Hepatocyte (in vitro differentiated cells): Measurements from ENCODE around the gene TMEM156. TPM values are rescaled to one million over a fixed set of nuclear protein-coding genes. Genes with fewer than 3 reads are reported as not detected.

ENCODE experiments used
- DNase-seq: peaks from one replicate; pipeline ENCODE4 v3.0.0-alpha.2; 2016; ENCODE audit warnings: low spot score
- H2AFZ ChIP-seq: fragments of 200-600 bp; sonication (generic); 2 replicates; pipeline ENCODE4 v1.6.0; 2016; ENCODE audit warnings: antibody characterized with exemption, mild to moderate bottlenecking
- H3K27ac ChIP-seq: fragments of 200-600 bp; sonication (generic); 2 replicates; pipeline ENCODE4 v1.5.1; 2016; ENCODE audit warnings: mild to moderate bottlenecking
- H3K27me3 ChIP-seq: fragments of 200-600 bp; sonication (generic); 2 replicates; pipeline ENCODE4 v1.6.1; 2016
- H3K36me3 ChIP-seq: fragments of 200-600 bp; sonication (generic); replicated peaks from 2 replicates; pipeline ENCODE4 v1.5.1; 2016; ENCODE audit warnings: low read depth; ENCODE audit not compliant: insufficient read depth
- H3K4me1 ChIP-seq: fragments of 200-600 bp; sonication (generic); 2 replicates; pipeline ENCODE4 v1.5.1; 2016; ENCODE audit warnings: mild to moderate bottlenecking, moderate library complexity; ENCODE audit not compliant: insufficient read depth
- H3K4me2 ChIP-seq: fragments of 200-600 bp; sonication (generic); 2 replicates; pipeline ENCODE4 v1.6.0; 2016
- H3K4me3 ChIP-seq: fragments of 200-600 bp; sonication (generic); 2 replicates; pipeline ENCODE4 v1.5.1; 2016; ENCODE audit warnings: mild to moderate bottlenecking
- H3K79me2 ChIP-seq: fragments of 200-600 bp; sonication (generic); 2 replicates; pipeline ENCODE4 v1.6.0; 2017; ENCODE audit warnings: mild to moderate bottlenecking
- H3K9me2 ChIP-seq: fragments of 200-600 bp; sonication (generic); replicated peaks from 2 replicates; pipeline ENCODE4 v1.6.0; 2017; ENCODE audit warnings: mild to moderate bottlenecking; ENCODE audit not compliant: insufficient read depth
- H3K9me3 ChIP-seq: fragments of 200-600 bp; sonication (generic); 2 replicates; pipeline ENCODE4 v1.5.1; 2016; ENCODE audit warnings: low read depth, mild to moderate bottlenecking
- H4K20me1 ChIP-seq: fragments of 200-600 bp; sonication (generic); 2 replicates; pipeline ENCODE4 v1.6.0; 2016; ENCODE audit warnings: mild to moderate bottlenecking; ENCODE audit not compliant: insufficient read depth, poor library complexity, severe bottlenecking
- EZH2 ChIP-seq: fragments of 200-600 bp; sonication (generic); IDR thresholded peaks from 2 replicates; pipeline ENCODE4 v1.6.1; 2016; ENCODE audit warnings: antibody characterized with exemption, mild to moderate bottlenecking, borderline replicate concordance
- EZH2phosphoT487 ChIP-seq: fragments of 200-600 bp; sonication (generic); IDR thresholded peaks from one replicate; pipeline ENCODE4 v1.6.1; 2018; ENCODE audit warnings: antibody characterized with exemption, mild to moderate bottlenecking, low read depth, moderate library complexity; ENCODE audit not compliant: unreplicated experiment, severe bottlenecking
- WGBS: methylation state at CpG from one replicate; pipeline ENCODE4 v1.1.6; 2016; ENCODE audit warnings: low lambda C conversion rate; ENCODE audit errors: missing lambda C conversion rate; 5-methylcytosine and 5-hydroxymethylcytosine counted together
- polyA plus RNA-seq: library from polyadenylated mRNA; unstranded; fragments of >200 nt; fragmentation: Nextera tagmentation; extraction: Ambion mirVana; gene quantifications from 2 replicates; pipeline ENCODE4 v1.2.1, GENCODE V29; 2016
- total RNA-seq: library from RNA; depleted of rRNA; stranded (reverse); fragments of >200 nt; gene quantifications from 2 replicates; pipeline ENCODE4 v1.2.3, GENCODE V29; 2014
- TF ChIP-seq, protein P1 (sequence below): fragments of 200-600 bp; sonication (generic); IDR thresholded peaks from 2 replicates; pipeline ENCODE4 v1.5.1; 2016; ENCODE audit warnings: antibody characterized with exemption, mild to moderate bottlenecking; ENCODE audit not compliant: poor library complexity

The TMEM156 gene
- total and polyA plus RNA-seq, 2 experiments from 2014 or later, result 1.3 TPM; not detected in 1

DNA sequence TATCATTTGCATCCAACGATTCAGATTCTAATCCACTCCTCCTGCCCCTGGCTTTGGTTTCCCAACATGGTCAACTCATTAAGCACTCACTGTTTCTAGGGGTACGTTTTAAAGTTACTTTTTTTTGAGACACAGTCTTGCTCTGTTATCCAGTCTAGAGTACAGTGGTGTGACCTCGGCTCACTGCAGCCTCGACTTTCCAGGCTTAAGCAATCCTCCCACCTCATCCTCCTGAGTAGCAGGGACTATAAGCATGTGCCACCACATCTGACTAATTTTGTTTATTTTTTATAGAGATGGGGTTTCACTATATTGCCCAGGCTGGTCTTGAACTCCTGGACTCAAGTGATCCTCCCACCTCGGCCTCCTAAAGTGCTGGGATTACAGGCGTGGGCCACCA is 48.9 kb downstream of the TMEM156 start:
- Histone ChIP-seq H3K9me3 (no peaks in the 10 kb centered on the region), H3K4me3 (no peak overlapping the region), H3K9me2 (no peaks in the 10 kb centered on the region), H3K36me3 (no peaks in the 10 kb centered on the region), H2AFZ (no peak overlapping the region), H3K27me3 (no peaks in the 10 kb centered on the region), H3K27ac (no peak overlapping the region), H4K20me1 (no peaks in the 10 kb centered on the region), H3K4me2 (no peak overlapping the region), H3K79me2 (no peaks in the 10 kb centered on the region), H3K4me1 (no peaks in the 10 kb centered on the region)
- TF ChIP-seq, protein P1, sequence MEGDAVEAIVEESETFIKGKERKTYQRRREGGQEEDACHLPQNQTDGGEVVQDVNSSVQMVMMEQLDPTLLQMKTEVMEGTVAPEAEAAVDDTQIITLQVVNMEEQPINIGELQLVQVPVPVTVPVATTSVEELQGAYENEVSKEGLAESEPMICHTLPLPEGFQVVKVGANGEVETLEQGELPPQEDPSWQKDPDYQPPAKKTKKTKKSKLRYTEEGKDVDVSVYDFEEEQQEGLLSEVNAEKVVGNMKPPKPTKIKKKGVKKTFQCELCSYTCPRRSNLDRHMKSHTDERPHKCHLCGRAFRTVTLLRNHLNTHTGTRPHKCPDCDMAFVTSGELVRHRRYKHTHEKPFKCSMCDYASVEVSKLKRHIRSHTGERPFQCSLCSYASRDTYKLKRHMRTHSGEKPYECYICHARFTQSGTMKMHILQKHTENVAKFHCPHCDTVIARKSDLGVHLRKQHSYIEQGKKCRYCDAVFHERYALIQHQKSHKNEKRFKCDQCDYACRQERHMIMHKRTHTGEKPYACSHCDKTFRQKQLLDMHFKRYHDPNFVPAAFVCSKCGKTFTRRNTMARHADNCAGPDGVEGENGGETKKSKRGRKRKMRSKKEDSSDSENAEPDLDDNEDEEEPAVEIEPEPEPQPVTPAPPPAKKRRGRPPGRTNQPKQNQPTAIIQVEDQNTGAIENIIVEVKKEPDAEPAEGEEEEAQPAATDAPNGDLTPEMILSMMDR, result no peak
- TF ChIP-seq EZH2phosphoT487 (no peak), EZH2 (no peak)
- 90% methylated on average over 6 of the region's 6 CpGs for WGBS
- DNase-seq, result no peak

DNA sequence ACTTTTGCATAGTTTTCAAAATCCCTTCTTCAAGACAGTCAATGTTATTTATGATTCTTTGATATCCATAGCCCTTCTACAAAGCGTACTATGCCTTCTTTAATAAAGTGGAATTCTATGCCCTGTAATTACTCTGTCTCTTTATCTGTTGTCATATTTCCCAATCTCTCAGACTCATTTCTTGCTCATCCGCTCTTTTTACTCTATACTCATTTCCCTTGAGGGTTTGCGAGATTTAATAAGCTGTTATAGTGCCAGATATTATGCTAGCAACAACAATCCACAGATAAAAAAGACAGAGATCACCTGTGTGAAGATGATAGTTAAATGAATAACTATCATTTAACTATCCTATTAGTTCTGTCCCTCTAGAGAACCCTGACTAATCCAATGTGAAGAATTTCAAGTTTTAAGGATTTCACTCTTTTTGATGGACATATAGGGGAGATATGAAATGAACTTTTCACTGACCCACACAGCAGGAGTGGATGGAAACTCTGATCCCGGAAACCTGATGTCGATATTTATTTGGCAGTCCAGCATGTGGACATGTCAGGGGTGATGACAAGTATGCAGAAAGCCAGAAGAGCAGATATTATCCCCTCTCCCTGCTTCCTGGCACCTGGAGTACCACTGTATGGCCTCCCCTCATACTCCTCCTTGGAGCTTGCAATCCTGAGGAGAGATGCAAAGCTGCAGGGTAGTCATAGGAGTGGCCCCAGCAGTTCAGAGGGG is 49.7 kb downstream of the TMEM156 start:
- Histone ChIP-seq H3K4me2 (no peak overlapping the region), H4K20me1 (no peaks in the 10 kb centered on the region), H3K4me3 (no peak overlapping the region), H3K9me2 (no peaks in the 10 kb centered on the region), H3K27me3 (no peaks in the 10 kb centered on the region), H2AFZ (no peak overlapping the region), H3K27ac (no peak overlapping the region), H3K9me3 (no peaks in the 10 kb centered on the region), H3K36me3 (no peaks in the 10 kb centered on the region), H3K79me2 (no peaks in the 10 kb centered on the region), H3K4me1 (no peaks in the 10 kb centered on the region)
- WGBS, result 91% methylated on average over 5 of the region's 5 CpGs
- DNase-seq, result no peak
- TF ChIP-seq, protein P1, result no peak
- TF ChIP-seq EZH2phosphoT487 (no peak), EZH2 (no peak)

DNA sequence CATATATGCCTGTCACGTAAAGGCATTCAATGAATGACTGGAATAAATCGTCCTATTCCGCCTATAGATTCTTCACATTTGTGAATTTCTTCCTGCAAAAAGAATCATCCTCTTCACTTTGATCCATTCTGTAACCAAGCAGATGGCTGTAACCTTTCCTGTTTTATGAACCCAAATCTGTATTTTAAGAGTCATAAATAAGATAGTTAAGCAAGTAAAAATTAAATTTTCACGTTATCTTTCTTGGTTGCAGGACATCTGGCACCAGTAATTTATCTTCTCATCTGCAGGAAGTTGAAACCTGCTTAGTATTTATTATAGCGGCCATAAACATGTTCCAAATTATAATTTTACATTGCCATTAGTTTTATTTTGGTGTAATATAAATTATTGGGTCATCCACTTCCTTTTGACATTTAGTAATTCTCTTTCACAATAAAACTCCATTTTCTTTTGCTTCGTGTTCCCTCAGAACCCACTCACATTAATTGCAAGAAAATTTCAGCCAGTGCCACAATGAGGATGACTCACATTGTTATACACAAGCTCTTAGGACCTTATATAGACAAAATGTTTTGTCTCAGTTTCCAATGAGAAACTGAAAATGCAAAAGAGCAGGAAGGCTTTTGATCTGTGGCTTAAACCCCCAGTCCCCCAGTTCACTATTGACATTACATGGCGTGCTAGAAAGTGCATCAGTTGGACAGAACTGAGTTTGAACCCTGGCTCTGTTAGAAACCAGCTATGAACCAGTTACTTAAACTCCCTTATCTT is 51.1 kb downstream of the TMEM156 start:
- H3K4me2 ChIP-seq, result no peak overlapping the region
- WGBS, result 70% methylated on average over 7 of the region's 7 CpGs
- no peak for TF ChIP-seq EZH2
- TF ChIP-seq EZH2phosphoT487, result no peak
- TF ChIP-seq, protein P1, result no peak
- no peak overlapping the region for H2AFZ ChIP-seq
- H3K27ac ChIP-seq, result no peak overlapping the region
- H3K36me3 ChIP-seq, result no peaks in the 10 kb centered on the region
- DNase-seq, result no peak
- no peaks in the 10 kb centered on the region for H3K27me3 ChIP-seq
- H4K20me1 ChIP-seq, result no peaks in the 10 kb centered on the region
- H3K9me2 ChIP-seq, result no peaks in the 10 kb centered on the region
- H3K4me1 ChIP-seq, result no peaks in the 10 kb centered on the region
- no peaks in the 10 kb centered on the region for H3K79me2 ChIP-seq
- no peaks in the 10 kb centered on the region for H3K9me3 ChIP-seq
- H3K4me3 ChIP-seq, result no peak overlapping the region
